ENCODE data around the gene CUEDC1. TPM values are rescaled to one million over a fixed set of nuclear protein-coding genes. Genes with fewer than 3 reads are reported as not detected.

Gene CUEDC1
- total and polyA plus RNA-seq, 2 of the 13 experiments (the other 11 are each of a cell fraction or from before 2014, with no cell fraction given) = 7.4 to 12.9 TPM

- no peak for TF ChIP-seq PAX8 (CRISPR knock-in tag; IDR thresholded peaks at IDR 0.05; ENCODE audit: borderline replicate concordance)
- TF ChIP-seq ZNF768 (CRISPR knock-in tag; IDR thresholded peaks at IDR 0.05) = no peak
- TF ChIP-seq MED8 (CRISPR knock-in tag; IDR thresholded peaks at IDR 0.05; ENCODE audit: insufficient replicate concordance) = no peak
- no peak for TF ChIP-seq MTF2 (CRISPR knock-in tag; IDR thresholded peaks at IDR 0.05; ENCODE audit: borderline replicate concordance)
- TF ChIP-seq ZSCAN12 (CRISPR knock-in tag; IDR thresholded peaks at IDR 0.05) = no peak
- TF ChIP-seq POLR2AphosphoS2 (IDR thresholded peaks at IDR 0.05; ENCODE audit: low read depth, low read length) = no peak
- TF ChIP-seq MXD3 (CRISPR knock-in tag; IDR thresholded peaks at IDR 0.05) = no peak
- TF ChIP-seq TAF1 (CRISPR knock-in tag; IDR thresholded peaks at IDR 0.05) = no peak
Measured at GRCh38 chr17:57819285-57819684, 135.9 kb downstream of the CUEDC1 start (continued).

- no peak overlapping the region for H3K4me2 ChIP-seq (ENCODE audit: low read depth, low read length)
- POLR2A ChIA-PET = no interaction called here
- FAIRE-seq = no peak
- H3K27ac ChIP-seq (ENCODE audit: extremely low read length, insufficient read depth, low read length) = no peak overlapping the region
- 37% methylated on average over 3 of the region's 9 CpGs for WGBS (ENCODE audit: low lambda C conversion rate)
- DNase-seq (ENCODE audit: low spot score) = no peak
- no TSS peak for BruUV-seq (replicated peaks)
- H3K9me3 ChIP-seq (ENCODE audit: low read length) = no peaks in the 10 kb centered on the region
- no peak overlapping the region for H3K4me3 ChIP-seq (replicated peaks in 1 of 3; ENCODE audit: insufficient read depth in 1 of 3, low read depth in 2 of 3, low read length in 3 of 3)
- no peak for ATAC-seq
- H3K27me3 ChIP-seq (ENCODE audit: control insufficient read depth in 1 of 2, insufficient read depth in 2 of 2, low read length in 2 of 2) = peaks cover 3 to 39% of the 10 kb centered on the region in 2 experiments; a peak in 3 of 5 replicates
- intact Hi-C loops (cut with micrococcal nuclease; ENCODE audit: unreplicated experiment) = no loop called here
- CTCF ChIA-PET (ENCODE audit: low intra/inter-chr PET ratio, low total read pairs) = no interaction called here
- no peaks in the 10 kb centered on the region for H3K4me1 ChIP-seq (ENCODE audit: insufficient read depth, low read length)
- no peak for TF ChIP-seq ZNF317 (CRISPR knock-in tag; IDR thresholded peaks at IDR 0.05)
- H2AFZ ChIP-seq (ENCODE audit: low read length) = no peak overlapping the region
- H3K36me3 ChIP-seq (replicated peaks in 1 of 2; ENCODE audit: control insufficient read depth in 1 of 2, insufficient read depth in 2 of 2, low read length in 2 of 2) = no peaks in the 10 kb centered on the region
- no peaks in the 10 kb centered on the region for H3K79me2 ChIP-seq (ENCODE audit: insufficient read depth, low read length)
- in situ Hi-C loops (cut with HindIII; ENCODE audit: extremely low pct_ligation_motif_present, low pct_unique_long_range_greater_than_20kb) = no loop called here
- no peak overlapping the region for H3K9ac ChIP-seq (ENCODE audit: insufficient read depth, low read depth, low read length)
- H4K20me1 ChIP-seq (ENCODE audit: insufficient read depth, low read length) = no peaks in the 10 kb centered on the region
Measured at GRCh38 chr17:57818066-57818465, 137.1 kb downstream of the CUEDC1 start.

All from HepG2 (cell line).